RCC 7860 (cell line): Measurements from ENCODE around the gene POSTN.
A peak's percentile ranks its signal among the peaks of the same experiment; 100 is the strongest.
"Not testable (repeated sequence)": the region's sequence is repeated elsewhere in the genome, so short reads cannot be mapped to it uniquely, and the experiment has no call there.

Experiments
- DNase-seq: peaks from one replicate; pipeline ENCODE4 v3.0.0-alpha.2; 2015; ENCODE audit warnings: low spot score
- FAIRE-seq: peaks from 2 replicates; lab custom pipeline; 2012; peaks lifted over from hg19 to GRCh38; lab: Jason Lieb, UNC

Gene POSTN

DNA sequence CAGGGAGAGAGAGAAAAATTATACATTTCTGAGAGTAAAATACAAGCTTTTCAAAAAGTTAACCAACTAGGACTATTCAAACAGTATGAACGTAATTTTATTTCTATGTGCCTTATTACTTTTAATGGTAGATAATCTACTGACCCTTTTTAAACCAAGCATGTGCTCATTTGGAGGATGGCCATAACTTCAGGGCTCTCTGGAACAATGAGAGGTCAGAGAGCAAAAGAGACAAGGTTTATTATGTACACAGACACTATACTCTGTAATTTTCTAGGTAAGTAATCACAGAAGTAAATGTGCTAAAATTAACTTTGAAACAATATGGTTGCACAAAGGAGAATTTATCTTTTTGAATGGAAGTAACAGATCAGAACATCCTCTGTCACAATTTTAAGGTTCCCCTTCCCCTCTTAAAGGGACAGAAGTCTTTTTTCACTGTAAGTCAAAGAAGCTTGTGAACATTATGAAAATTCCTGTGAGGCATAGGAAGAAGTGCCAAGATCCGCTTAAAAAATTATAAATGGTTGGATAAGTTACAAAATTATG, 1.0 kb downstream of the POSTN start:
- FAIRE-seq: no peak
- no peak for DNase-seq

DNA sequence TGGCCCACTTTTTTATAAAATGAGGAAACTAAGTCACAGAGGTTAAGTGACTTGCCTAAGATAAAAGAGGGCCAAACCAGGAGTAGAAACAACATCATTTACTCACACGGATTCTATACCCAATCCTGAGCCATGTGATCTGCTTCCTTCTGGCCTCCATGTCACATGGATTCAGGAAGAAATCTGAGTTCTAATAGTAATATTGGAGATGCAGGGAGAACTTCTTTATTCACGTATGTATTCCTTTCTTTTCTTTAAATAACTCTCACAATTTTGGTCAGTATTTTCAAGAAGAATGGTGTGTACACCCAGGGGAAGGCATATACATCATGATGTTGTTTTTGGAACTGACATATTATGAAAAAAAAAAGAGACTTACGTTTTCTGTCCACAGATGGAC, 1.8 kb downstream of the POSTN start:
- DNase-seq (no peak), FAIRE-seq (no peak)

DNA sequence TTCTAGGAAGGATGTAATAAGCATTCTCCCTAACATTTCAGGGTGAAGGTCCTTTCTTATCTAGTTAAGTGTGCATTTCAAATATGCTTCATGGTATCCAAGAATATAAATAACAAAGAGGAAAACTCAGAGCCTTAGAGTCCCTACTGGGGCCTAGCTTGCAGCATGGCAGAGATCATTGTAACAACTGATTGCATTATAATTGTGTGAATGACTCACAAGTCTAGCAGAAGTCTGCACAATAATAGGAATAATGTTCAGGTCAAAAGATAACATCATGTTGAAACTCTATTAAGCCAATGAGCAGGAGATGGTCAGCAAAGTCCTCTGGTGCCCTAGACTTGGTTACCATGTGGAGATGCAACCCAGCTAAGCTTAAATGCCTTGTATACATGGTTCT, 3.4 kb downstream of the POSTN start:
- DNase-seq: no peak
- FAIRE-seq: no peak

DNA sequence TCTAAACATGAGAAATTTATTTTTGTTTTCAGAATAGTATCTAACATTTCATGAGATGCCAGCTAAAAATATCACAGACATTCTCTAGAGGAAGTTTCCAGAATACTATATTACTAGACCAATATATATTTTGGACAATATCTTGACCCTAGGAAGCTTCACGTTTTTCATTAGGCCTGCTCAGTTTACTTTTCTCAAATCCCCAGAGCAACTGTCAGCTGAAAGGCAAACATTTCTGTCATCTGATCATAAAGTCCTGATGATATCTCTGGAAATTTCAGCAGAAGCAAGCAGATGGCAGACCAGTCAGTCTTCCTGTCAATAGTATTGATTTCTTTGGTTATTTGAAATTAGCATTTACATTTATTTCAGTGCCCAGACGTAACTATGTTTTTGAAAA, 4.0 kb downstream of the POSTN start:
- DNase-seq (no peak), FAIRE-seq (no peak)

DNA sequence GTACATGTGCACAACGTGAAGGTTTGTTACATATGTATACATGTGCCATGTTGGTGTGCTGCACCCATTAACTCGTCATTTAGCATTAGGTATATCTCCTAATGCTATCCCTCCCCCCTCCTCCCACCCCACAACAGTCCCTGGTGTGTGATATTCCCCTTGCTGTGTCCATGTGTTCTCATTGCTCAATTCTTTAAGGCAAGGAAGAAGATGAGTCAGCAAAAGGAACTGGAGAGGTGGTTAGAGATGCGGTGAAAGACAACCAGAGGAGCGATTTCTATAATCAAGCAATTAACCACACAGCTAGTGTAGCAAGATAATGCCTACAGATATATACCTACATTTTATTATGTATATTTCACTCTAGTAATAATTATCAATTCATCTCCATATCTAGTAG, 9.2 kb downstream of the POSTN start:
- DNase-seq, FAIRE-seq: not testable (repeated sequence)

DNA sequence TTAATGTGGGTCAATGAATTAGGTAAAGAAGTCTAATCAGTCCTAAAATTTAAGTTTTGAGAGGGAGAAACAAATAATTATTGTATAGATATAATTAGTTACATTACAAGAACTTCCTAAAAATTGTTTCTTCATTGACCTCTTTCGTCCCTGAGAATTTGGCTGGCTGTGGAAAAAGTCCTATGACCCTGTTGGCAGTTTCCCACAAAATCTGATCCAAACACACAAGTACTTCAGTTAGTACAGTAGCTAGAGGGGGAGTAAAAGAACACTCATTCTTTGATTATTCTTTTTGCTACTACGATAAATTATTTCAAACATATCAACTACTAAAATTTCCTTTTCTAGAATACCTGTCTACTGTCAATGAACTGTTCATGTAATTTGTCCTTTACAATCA, 11.3 kb downstream of the POSTN start:
- DNase-seq: no peak
- no peak for FAIRE-seq

DNA sequence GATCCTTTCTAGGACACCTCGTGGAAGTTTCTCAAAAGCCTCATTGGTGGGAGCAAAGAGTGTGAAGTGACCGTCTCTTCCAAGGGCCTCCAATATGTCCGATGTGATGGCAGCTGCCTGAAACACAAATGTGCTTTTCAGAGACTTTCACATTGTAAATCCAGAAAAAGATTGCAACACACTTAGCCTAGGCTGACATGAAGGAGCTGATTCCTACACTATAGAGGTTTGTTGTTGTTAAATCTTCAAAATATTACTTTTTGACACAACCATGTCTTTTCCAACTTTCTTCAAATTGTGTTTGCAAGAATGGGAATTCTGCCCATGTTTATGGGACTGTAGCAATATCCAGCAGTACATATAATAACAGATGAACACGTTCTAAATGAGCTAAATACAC, 12.4 kb downstream of the POSTN start:
- FAIRE-seq (no peak), DNase-seq (no peak)

DNA sequence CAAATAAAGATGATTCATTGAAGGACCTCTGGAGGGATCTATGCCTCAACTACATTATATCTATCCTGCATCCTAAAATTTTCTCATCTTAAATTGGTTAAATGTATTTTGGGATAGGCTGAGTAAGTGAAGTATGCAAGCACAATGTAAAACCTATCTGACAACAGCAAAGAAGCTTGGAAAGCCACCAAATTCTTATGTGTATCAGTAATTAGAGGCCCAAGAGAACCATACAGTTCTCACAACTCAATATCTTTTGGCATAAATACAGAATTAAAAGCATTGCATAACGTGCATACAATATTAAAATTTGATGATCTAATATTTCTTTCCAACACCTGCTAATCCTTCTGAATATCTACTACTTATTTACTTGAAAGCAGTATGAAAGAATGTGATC, 13.0 kb downstream of the POSTN start:
- no peak for DNase-seq
- no peak for FAIRE-seq

DNA sequence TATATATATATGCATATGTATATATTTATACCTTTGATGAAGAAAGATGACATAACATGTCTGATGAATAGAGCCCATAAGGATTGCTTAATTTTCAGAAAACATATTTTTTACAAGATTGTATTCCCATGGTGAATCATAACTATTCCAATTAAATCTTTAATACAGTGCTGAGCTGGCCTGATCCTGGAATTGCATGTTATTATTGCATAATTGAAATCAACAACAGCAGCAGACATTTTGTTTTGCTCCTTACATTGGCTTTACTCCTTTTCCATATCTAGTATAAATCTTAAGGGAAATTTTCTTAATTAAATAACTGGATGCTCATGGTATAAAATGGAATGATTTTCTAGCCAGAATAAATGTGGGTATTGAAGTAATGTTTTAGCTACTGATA, 22.0 kb downstream of the POSTN start:
- FAIRE-seq (no peak), DNase-seq (no peak)

DNA sequence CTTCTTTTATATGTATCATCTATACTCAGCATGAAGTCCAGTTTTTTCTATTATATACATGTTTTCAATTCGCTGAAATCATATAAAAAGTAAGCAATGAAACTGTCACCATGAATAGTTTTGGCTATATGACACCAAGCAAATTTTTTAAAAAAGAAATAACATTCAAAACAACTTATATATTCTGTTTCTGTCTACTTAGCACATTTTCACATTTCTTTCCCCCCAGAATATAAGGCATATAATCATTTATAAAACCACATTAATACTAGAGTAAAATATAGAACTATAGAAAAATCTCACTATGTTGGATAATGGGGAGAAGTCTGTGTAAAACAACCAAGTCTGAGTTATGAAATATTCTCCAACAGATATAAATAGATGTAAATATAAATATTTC, 33.1 kb downstream of the POSTN start:
- DNase-seq: no peak

DNA sequence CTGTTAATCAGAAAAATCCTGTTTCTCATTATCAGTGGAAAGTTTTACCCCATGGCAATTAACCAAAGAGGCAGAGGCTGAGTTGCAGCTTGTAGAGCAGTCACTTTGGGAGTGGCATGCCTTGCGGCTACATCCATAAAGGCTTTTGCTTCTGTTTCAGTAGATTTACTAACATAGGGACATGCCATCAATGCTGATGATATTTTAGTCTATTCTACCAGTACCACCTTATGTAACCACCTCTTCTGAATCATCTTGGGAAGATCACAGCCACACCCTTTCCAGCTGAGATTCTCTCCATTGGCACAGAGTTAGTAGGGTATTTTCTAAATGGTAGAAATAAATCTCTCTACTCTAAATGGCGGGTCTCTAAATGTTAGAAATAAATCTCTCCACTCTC, 37.5 kb downstream of the POSTN start:
- FAIRE-seq (no peak), DNase-seq (no peak)

More for the DNA sequence above, 33.1 kb downstream of the POSTN start:
- no peak for FAIRE-seq

DNA sequence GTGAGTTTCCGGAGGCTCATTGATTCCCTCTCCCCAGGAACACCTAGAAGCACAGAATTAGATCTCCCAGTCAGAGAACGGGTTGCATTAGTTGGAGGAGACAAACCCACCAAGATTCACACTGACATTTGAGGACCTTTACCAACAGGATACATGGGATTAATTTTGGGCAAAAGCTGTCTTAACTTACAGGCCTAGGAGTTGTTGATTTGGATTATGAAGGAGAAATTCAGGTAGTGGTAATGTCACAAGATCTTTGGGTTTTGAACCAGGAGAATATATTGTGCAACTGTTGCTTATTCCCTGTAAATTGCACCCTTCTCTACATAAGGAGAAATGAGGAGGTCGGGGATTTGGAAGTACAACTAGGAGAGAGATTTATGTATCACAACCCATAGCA, 38.0 kb downstream of the POSTN start:
- DNase-seq: no peak
- no peak for FAIRE-seq

DNA sequence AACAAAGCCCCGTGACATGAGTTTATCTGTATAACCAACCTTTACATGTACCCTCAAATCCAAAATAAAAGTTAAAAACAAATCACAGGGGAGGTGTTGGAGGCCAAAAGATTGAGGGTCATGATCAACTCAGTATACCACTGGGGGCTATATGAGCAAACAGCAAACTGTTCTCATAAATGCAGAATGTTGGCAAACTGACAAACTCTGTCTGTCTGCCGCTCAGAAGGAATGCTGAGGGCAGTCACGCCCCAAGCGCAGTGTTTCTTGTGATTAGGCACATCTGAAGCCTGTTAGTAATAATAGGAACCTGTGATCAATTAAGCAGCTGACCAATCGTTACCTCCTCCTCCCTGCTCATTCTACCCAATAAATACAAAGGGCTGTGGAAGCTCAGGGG, 39.8 kb downstream of the POSTN start:
- DNase-seq, FAIRE-seq: not testable (repeated sequence)

DNA sequence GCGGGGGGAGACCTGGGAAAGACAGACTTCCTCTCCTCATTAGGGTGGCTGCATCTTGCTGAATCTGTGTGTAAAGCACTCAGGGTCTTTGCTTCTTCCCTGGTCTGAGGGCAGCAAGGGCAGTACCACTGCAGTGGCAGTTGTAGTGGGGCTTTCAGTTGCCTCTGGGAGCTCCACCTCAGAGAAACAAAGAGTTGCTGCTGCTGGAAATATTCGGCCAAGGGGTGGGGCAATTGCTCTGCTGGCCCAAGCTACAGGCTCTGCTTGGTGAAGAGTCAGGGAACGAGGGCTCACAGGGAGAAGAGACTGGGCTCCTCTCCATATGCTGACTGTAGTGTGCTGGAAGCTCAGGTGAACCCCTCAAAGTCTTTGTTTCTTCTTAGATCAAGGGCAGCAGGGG, 52.5 kb downstream of the POSTN start:
- no peak for FAIRE-seq
- DNase-seq: no peak

DNA sequence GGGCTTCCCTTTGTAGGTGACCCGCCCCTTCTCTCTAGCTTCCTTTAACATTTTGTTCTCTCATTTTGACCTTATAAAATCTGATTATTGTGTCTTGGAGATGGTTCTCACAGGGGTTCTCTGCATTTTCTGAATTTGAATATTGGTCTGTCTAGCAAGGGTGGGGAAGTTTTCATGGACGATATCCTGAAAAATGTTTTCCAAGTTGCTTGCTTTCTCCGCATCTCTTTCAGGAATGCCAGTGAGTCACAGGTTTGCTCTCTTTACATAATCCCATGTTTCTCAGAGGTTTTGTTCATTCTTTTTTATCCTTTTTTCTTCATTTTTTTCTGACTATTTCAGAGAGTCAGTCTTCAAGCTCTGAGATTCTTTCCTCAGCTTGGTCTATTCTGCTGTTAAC, 53.6 kb downstream of the POSTN start:
- no peak for FAIRE-seq
- no peak for DNase-seq

DNA sequence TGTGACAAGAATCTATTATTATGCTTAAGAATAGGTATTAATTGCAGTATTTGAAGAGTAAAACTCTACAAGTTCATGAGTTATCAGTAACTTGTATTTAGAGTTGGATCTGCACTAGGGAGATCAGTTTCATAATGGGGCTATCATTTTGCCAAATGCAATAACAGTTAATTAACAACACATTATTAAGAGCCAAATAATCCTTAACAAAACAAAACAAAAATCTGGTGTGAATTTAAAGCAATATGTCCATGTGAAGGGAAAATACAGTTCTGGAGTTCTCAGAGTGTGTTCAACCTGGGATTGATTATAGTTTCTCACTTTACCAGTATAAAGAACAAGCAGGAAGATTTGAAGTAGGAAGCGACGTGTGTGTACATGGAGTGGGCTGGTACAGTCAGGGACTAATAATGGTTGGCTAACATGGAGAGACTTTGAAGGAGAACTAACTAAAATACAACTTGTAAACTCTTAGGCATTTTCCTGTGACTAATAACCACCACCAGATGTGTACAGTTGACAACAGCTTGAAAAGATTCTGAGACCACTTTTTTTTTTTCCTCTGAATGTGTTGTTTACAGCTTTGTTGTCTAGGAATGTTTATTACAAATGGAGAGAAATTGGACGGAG, 58.5 kb downstream of the POSTN start:
- DNase-seq (no peak), FAIRE-seq (no peak)

DNA sequence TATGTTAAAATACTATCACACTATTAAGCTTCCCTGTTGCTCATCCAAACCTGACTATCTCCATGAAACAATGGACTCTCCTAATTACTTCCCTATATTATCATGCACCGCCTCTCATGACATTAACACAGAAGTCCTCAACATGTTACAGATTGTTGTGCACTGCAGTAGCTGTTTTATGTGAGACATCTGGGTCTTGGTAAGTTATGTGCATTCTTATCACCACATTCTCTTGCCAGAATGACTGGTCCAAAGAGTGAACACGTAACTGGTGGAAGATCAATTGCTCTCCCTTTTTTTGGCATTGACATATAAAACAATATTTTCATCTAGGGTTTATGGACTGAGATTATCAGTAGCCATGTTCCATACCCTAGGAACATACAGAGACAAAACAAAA, 59.4 kb downstream of the POSTN start:
- DNase-seq: no peak
- no peak for FAIRE-seq

DNA sequence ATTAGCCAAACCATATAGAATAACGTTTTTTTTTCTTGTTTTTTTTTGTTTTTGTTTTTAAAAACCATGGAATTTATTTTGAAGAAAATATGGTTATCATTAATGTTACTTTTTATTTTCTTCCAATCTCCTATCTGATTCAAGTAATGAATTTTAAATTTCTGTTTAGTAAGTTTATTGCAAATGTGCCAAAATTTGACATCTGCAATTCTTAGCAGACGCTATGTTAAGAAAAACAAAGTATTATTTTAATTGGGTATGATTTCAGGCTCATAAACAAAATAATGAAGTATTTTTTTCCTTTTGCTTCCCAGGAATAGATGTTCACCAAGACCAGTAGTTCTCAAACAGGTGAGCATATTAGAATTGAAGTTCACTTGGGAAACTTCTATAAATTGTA, 63.1 kb downstream of the POSTN start:
- FAIRE-seq (no peak), DNase-seq (no peak)

DNA sequence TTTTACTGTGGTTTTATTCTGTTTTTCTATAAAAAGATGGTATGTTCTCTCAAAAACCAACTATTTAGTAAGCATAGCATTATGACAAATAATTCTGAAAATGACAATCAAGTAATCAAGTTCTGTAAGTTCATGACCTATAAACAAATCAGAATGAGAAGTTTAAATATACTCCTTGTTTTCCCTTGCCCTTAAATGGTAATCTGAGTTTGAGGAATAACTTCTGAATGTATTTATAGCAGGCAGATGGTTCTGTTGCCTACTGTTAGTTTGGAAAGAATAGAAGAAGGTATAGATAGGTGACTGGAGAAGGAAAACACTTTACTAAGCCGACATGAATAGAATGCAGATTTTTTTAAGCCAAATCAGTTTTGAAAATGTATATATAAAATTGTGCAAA, 63.9 kb downstream of the POSTN start:
- no peak for FAIRE-seq
- DNase-seq: no peak

DNA sequence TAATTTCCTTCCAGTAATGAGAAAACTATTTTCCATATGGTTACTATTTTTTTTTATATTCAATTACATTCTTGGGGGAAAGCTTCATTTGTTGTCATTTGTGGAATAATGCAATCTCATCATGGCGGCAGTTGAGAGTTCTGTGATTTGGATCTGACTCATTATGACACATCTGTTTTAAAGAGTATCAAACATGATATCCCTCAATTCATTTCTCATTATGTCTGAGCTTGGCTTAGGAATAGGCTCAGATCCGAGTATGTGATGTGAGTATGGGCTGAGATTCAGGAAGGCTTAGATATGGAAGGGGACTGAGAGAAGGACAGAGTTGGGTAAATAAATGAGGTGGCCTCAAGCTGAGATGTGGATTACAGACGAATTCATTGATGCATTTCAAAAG, 64.4 kb downstream of the POSTN start:
- peak; percentile 49 for FAIRE-seq

DNA sequence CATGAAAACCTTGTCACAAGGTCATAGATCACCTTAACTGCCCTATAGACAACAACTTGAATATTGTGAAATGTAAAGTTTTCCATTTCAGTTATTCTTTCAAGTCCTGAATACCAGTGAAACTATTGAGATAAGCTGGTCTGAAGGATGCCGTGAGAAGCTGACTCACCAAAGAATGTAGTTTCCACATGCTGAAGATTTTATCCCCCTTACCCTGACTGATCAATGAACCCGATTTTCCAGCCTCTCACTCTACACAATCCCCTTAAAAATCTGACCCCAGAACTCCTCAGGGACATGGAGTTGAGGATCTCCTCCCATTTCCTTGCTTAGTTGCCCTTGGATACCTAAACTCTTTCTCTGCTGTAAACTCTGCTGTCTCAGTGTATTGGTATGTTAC, 67.5 kb downstream of the POSTN start:
- DNase-seq: no peak
- no peak for FAIRE-seq

More for the DNA sequence above, 64.4 kb downstream of the POSTN start:
- DNase-seq: peak; percentile 66

DNA sequence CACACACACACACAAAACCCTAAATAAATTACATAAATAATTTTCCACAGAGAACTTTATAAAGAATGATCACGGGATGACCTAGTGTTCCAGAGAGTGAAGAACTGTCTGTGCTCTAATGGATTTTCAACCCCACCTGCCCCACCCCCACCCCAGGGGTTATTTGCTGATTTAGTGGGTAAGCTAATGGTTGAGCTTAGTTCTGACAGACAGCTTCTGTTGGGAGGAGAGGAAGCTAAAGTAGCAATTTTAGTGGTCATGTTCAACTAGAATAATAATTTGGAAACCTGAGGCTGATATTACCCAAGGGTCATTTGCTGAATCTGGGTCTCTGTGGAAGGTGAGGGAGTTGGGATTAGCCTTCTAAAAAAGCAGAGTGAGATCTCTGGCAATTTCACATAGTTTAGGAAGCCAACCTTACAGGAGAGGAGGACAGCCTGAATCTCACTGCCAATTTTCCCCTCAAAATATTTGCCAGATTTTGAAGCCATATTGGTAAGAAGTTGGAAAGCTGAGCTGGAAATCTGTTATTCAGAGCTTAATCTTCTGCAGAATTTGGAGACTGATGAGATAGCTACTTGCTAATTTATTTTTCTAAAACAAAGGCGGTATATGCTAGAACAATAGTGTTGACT, 68.7 kb downstream of the POSTN start:
- DNase-seq (no peak), FAIRE-seq (no peak)
